ENCODE data around the gene SIPA1L3. TPM values are rescaled to one million over a fixed set of nuclear protein-coding genes. Genes with fewer than 3 reads are reported as not detected.
A peak's percentile ranks its signal among the peaks of the same experiment; 100 is the strongest.

Gene SIPA1L3
- total RNA-seq, 6 experiments from 2014 or later: 9.1 to 20.4 (median 14.9) TPM

- no peaks in the 10 kb centered on the region for H3K9me3 ChIP-seq
- no peaks in the 10 kb centered on the region for H3K4me1 ChIP-seq
- peaks cover 0 to 19% (median 0%) of the 10 kb centered on the region in 4 donors for H3K36me3 ChIP-seq
- H3K4me3 ChIP-seq: no peak overlapping the region
- TF ChIP-seq CTCF (IDR thresholded peaks at IDR 0.05) (no peak), POLR2A (IDR thresholded peaks at IDR 0.05) (no peak)
- WGBS (ENCODE audit: insufficient coverage, low coverage, low lambda C conversion rate, missing lambda C conversion rate): 95% methylated on average over 21 of the region's 40 CpGs
- ATAC-seq: peak in 1 of 4 donors; percentile 34
- intact Hi-C loops (cut with DNase I): no loop called here
- DNase-seq: no peak
- no peaks in the 10 kb centered on the region for H3K27me3 ChIP-seq
- H3K27ac ChIP-seq: no peak overlapping the region
Measured at GRCh38 chr19:38152461-38153379, 245.7 kb downstream of the SIPA1L3 start.

GRCh38 chr19:38155453-38155852, 248.4 kb downstream of the SIPA1L3 start:
- ATAC-seq: no peak

GRCh38 chr19:38158730-38159129, 251.7 kb downstream of the SIPA1L3 start:
- Histone ChIP-seq H3K4me1 (no peaks in the 10 kb centered on the region), H3K36me3 (peaks cover 0 to 17% (median 7%) of the 10 kb centered on the region in 4 donors), H3K9me3 (peaks cover 0 to 8% (median 0%) of the 10 kb centered on the region in 4 donors), H3K27ac (no peak overlapping the region), H3K4me3 (no peak overlapping the region), H3K27me3 (no peaks in the 10 kb centered on the region)
- intact Hi-C loops (cut with DNase I): no loop called here
- ATAC-seq (peak in 1 of 4 donors; percentile 9), DNase-seq (no peak)
- TF ChIP-seq POLR2A (IDR thresholded peaks at IDR 0.05) (no peak), CTCF (IDR thresholded peaks at IDR 0.05) (no peak)
- no CpG with 5 or more reads among the region's 5 CpGs for WGBS (ENCODE audit: insufficient coverage, low coverage, low lambda C conversion rate, missing lambda C conversion rate)

More at GRCh38 chr19:38155453-38155852, 248.4 kb downstream of the SIPA1L3 start:
- TF ChIP-seq CTCF (IDR thresholded peaks at IDR 0.05) (no peak), POLR2A (IDR thresholded peaks at IDR 0.05) (no peak)
- Histone ChIP-seq H3K27me3 (no peaks in the 10 kb centered on the region), H3K4me3 (no peak overlapping the region), H3K4me1 (no peaks in the 10 kb centered on the region), H3K36me3 (peaks cover 0 to 19% (median 0%) of the 10 kb centered on the region in 4 donors), H3K9me3 (no peaks in the 10 kb centered on the region), H3K27ac (no peak overlapping the region)
- intact Hi-C loops (cut with DNase I): no loop called here
- whole genome bisulfite sequencing (ENCODE audit: insufficient coverage, low coverage, low lambda C conversion rate, missing lambda C conversion rate): 88% methylated on average over 4 of the region's 6 CpGs
- no peak for DNase-seq

GRCh38 chr19:38162094-38162493, 255.1 kb downstream of the SIPA1L3 start:
- 80% methylated on average over 1 of the region's 5 CpGs for WGBS (ENCODE audit: insufficient coverage, low coverage, low lambda C conversion rate, missing lambda C conversion rate)
- Histone ChIP-seq H3K36me3 (peaks cover 0 to 20% (median 9%) of the 10 kb centered on the region in 4 donors), H3K4me3 (no peak overlapping the region), H3K27ac (no peak overlapping the region), H3K27me3 (no peaks in the 10 kb centered on the region), H3K9me3 (peaks cover 0 to 8% (median 0%) of the 10 kb centered on the region in 4 donors), H3K4me1 (no peaks in the 10 kb centered on the region)
- no peak for ATAC-seq
- no peak for DNase-seq
- no peak for TF ChIP-seq POLR2A (IDR thresholded peaks at IDR 0.05)
- no peak for TF ChIP-seq CTCF (IDR thresholded peaks at IDR 0.05)
- intact Hi-C loops (cut with DNase I): no loop called here
